Endothelial cell of umbilical vein (primary cell): ENCODE measurements around the gene SCGB1D1. TPM values are rescaled to one million over a fixed set of nuclear protein-coding genes. Genes with fewer than 3 reads are reported as not detected.

ENCODE experiments used
- BruUV-seq: library from RNA; stranded (reverse); fragments of 400-500 nt; replicated peaks from 2 replicates; lab custom pipeline; 2021; lab: Mats Ljungman, UMichigan
- CTCF ChIA-PET: fragments of 300-600, 350-600 bp; sonication (Branson Sonifier 250); formaldehyde crosslinking; loops from one replicate; lab custom pipeline; 2021; ENCODE audit warnings: antibody characterized with exemption, inconsistent platforms; lab: Charles Lee
- POLR2A ChIA-PET: fragments of 300-600, 350-600 bp; sonication (Branson Sonifier 250); formaldehyde crosslinking; loops from one replicate; lab custom pipeline; 2021; ENCODE audit warnings: antibody characterized with exemption, inconsistent platforms; lab: Charles Lee
- DNase-seq: peaks from one replicate; pipeline ENCODE4 v3.0.0-alpha.2; 2011; ENCODE audit warnings: low read depth, low spot score
- FAIRE-seq: peaks from 2 replicates; lab custom pipeline; 2011; peaks lifted over from hg19 to GRCh38; lab: Jason Lieb, UNC
- H2AFZ ChIP-seq: 2 replicates; pipeline ENCODE4 v1.6.0; 2012; ENCODE audit warnings: low read depth, low read length, control low read depth, inconsistent platforms
- H3K27ac ChIP-seq: 2 replicates; pipeline ENCODE4 v1.5.1; 2011; ENCODE audit warnings: low read depth, mild to moderate bottlenecking, control low read depth, low read length, moderate library complexity; ENCODE audit not compliant: insufficient read depth
- H3K27me3 ChIP-seq, 2 experiments: 2 replicates each; pipeline versions ENCODE4 v1.6.0 to v1.6.1; 2011; ENCODE audit warnings: low read length in 2 of 2, mixed read lengths in 1 of 2; ENCODE audit not compliant: control insufficient read depth in 2 of 2, insufficient read depth in 2 of 2
- H3K36me3 ChIP-seq, 2 experiments: 2 replicates in 1 of 2; 3 replicates in 1 of 2; pipeline ENCODE4 v1.5.1; 2011; ENCODE audit warnings: low read length in 2 of 2, mild to moderate bottlenecking in 1 of 2, moderate library complexity in 1 of 2; ENCODE audit not compliant: control insufficient read depth in 2 of 2, insufficient read depth in 2 of 2; ENCODE audit errors: extremely low read depth in 1 of 2
- H3K4me1 ChIP-seq: 3 replicates; pipeline ENCODE4 v1.5.1; 2011; ENCODE audit warnings: mild to moderate bottlenecking, low read length; ENCODE audit not compliant: control insufficient read depth, insufficient read depth; ENCODE audit errors: extremely low read depth
- H3K4me2 ChIP-seq: 2 replicates; pipeline ENCODE4 v1.6.1; 2011; ENCODE audit warnings: low read length, control low read depth, mixed read lengths; ENCODE audit not compliant: insufficient read depth
- H3K4me3 ChIP-seq, 3 experiments: fragments of 200-600 bp in 1 of 3; sonication (generic), shearing (Covaris generic) in 1 of 3; replicated peaks in 1 of 3; 2 replicates each; pipeline ENCODE4 v1.5.1; 2011 to 2016; ENCODE audit warnings: control low read depth in 3 of 3, low read length in 3 of 3, mild to moderate bottlenecking in 2 of 3, inconsistent platforms in 1 of 3, low read depth in 1 of 3, moderate library complexity in 1 of 3; ENCODE audit not compliant: insufficient read depth in 1 of 3
- H3K79me2 ChIP-seq: 2 replicates; pipeline ENCODE4 v1.6.0; 2012; ENCODE audit warnings: low read length, inconsistent platforms; ENCODE audit not compliant: control insufficient read depth, insufficient read depth
- H3K9ac ChIP-seq: replicated peaks from 2 replicates; pipeline ENCODE3; 2011; ENCODE audit warnings: low read length, control low read depth; ENCODE audit not compliant: insufficient read depth; ENCODE audit errors: extremely low read depth
- H3K9me1 ChIP-seq: replicated peaks from 3 replicates; pipeline ENCODE4 v1.6.0; 2011; ENCODE audit warnings: mild to moderate bottlenecking, low read length; ENCODE audit not compliant: control insufficient read depth, insufficient read depth; ENCODE audit errors: extremely low read depth
- H3K9me3 ChIP-seq: replicated peaks from 2 replicates; pipeline ENCODE4 v1.5.1; 2012; ENCODE audit warnings: low read length, inconsistent platforms; ENCODE audit not compliant: control insufficient read depth, insufficient read depth
- H4K20me1 ChIP-seq: replicated peaks from 2 replicates; pipeline ENCODE3; 2011; ENCODE audit warnings: mild to moderate bottlenecking, low read length; ENCODE audit not compliant: control insufficient read depth, insufficient read depth; ENCODE audit errors: extremely low read depth
- EZH2 ChIP-seq: IDR thresholded peaks from 2 replicates; pipeline ENCODE4 v1.6.1; 2012; ENCODE audit warnings: borderline replicate concordance, low read depth, mild to moderate bottlenecking, moderate library complexity, low read length, inconsistent platforms; ENCODE audit not compliant: severe bottlenecking
- FOS ChIP-seq: IDR thresholded peaks from 2 replicates; pipeline ENCODE4 v1.6.1; 2011; ENCODE audit warnings: mild to moderate bottlenecking, low read length, moderate library complexity, borderline replicate concordance; ENCODE audit not compliant: insufficient read depth
- GATA2 ChIP-seq: IDR thresholded peaks from 2 replicates; pipeline ENCODE4 v1.7.0; 2011; ENCODE audit warnings: low read depth, mild to moderate bottlenecking, moderate library complexity, mixed read lengths, low read length; ENCODE audit not compliant: insufficient read length, insufficient read depth
- JUN ChIP-seq: IDR thresholded peaks from 2 replicates; pipeline ENCODE4 v1.6.1; 2011; ENCODE audit warnings: borderline replicate concordance, low read depth; ENCODE audit not compliant: insufficient read length, insufficient read depth
- MYC ChIP-seq: IDR thresholded peaks from one replicate; pipeline ENCODE4 v1.6.1; 2011; ENCODE audit warnings: mild to moderate bottlenecking, low read depth, low read length
- POLR2A ChIP-seq: IDR thresholded peaks from 2 replicates; pipeline ENCODE4 v1.6.1; 2012; ENCODE audit warnings: low read depth, mild to moderate bottlenecking, control low read depth, low read length
- POLR2AphosphoS5 ChIP-seq: IDR thresholded peaks from 2 replicates; pipeline ENCODE4 v1.6.1; 2012; ENCODE audit warnings: low read depth, mild to moderate bottlenecking, control low read depth, low read length, moderate library complexity; ENCODE audit not compliant: insufficient read depth
- dilution Hi-C: fragments of 300-500 bp; cut with MboI; formaldehyde crosslinking; loops from one replicate; pipeline ENCODE4 v1.15.0; 2019; ENCODE audit warnings: low sequenced_read_pairs; ENCODE audit not compliant: extremely low pct_ligation_motif_present
- intact Hi-C: fragments of 100-400 bp; cut with micrococcal nuclease; formaldehyde crosslinking; loops from one replicate; pipeline ENCODE4 v1.10.0; 2022
- polyA plus RNA-seq, 4 experiments: library from polyadenylated mRNA; depleted of rRNA in 3 of 4; stranded (reverse) in 3 of 4; unstranded in 1 of 4; fragments of >200 nt; gene quantifications; 2 replicates each; pipeline versions ENCODE4 v1.2.1 to v1.2.3, GENCODE V29; 2011 to 2012; ENCODE audit warnings: missing spikeins in 1 of 4
- total RNA-seq: library from RNA; stranded (reverse); gene quantifications from 2 replicates; pipeline ENCODE4 v1.2.3, GENCODE V29; 2021
- TF ChIP-seq, protein P1 (sequence below), 2 donors: IDR thresholded peaks; 1 replicate in 1 of 2; 2 replicates in 1 of 2; pipeline ENCODE4 v1.5.1; 2011; ENCODE audit warnings: low read length in 2 of 2, mild to moderate bottlenecking in 2 of 2, moderate library complexity in 2 of 2, control low read depth in 1 of 2, inconsistent platforms in 1 of 2, low read depth in 1 of 2; ENCODE audit not compliant: insufficient read depth in 1 of 2; ENCODE audit errors: extremely low read depth in 1 of 2
- TF ChIP-seq, protein P2 (sequence below): IDR thresholded peaks from 2 replicates; pipeline ENCODE4 v1.6.1; 2011; ENCODE audit not compliant: insufficient read depth, insufficient read length

The SCGB1D1 gene
- total and polyA plus RNA-seq, 2 donors (not counting 3 experiments of a cell fraction or from before 2014, with no cell fraction given), result not detected

DNA sequence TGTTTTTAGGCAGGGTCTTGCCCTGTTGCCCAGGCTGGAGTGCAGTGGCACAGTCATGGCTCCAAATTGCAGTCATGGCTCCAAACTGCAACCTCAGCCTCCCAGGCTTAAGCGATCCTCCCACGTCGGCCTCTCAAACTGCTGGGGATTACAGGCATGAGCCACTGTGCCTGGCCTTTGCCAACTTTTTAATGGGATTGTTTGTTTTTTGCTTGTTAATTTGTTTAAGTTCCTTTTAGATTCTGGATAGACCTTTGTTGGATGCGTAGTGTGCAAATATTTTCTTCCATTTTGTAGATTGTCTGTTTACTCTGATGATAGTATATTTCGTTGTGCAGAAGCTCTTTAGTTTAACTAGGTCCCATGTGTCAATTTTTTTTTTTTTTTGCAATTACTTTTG is 10.0 kb upstream of the SCGB1D1 start:
- Histone ChIP-seq H3K4me1 (no peaks in the 10 kb centered on the region), H3K79me2 (no peaks in the 10 kb centered on the region), H3K27ac (no peak overlapping the region), H3K9me3 (no peaks in the 10 kb centered on the region), H4K20me1 (no peaks in the 10 kb centered on the region), H3K9ac (no peak overlapping the region), H3K36me3 (no peaks in the 10 kb centered on the region), H3K4me2 (no peak overlapping the region), H2AFZ (no peak overlapping the region), H3K27me3 (peaks cover 15 to 27% of the 10 kb centered on the region in 2 experiments), H3K4me3 (no peak overlapping the region), H3K9me1 (no peaks in the 10 kb centered on the region)
- POLR2A ChIA-PET, result no interaction called here
- TF ChIP-seq GATA2 (no peak), POLR2AphosphoS5 (no peak), MYC (no peak), JUN (no peak), EZH2 (no peak), POLR2A (no peak), FOS (no peak)
- TF ChIP-seq, protein P1, sequence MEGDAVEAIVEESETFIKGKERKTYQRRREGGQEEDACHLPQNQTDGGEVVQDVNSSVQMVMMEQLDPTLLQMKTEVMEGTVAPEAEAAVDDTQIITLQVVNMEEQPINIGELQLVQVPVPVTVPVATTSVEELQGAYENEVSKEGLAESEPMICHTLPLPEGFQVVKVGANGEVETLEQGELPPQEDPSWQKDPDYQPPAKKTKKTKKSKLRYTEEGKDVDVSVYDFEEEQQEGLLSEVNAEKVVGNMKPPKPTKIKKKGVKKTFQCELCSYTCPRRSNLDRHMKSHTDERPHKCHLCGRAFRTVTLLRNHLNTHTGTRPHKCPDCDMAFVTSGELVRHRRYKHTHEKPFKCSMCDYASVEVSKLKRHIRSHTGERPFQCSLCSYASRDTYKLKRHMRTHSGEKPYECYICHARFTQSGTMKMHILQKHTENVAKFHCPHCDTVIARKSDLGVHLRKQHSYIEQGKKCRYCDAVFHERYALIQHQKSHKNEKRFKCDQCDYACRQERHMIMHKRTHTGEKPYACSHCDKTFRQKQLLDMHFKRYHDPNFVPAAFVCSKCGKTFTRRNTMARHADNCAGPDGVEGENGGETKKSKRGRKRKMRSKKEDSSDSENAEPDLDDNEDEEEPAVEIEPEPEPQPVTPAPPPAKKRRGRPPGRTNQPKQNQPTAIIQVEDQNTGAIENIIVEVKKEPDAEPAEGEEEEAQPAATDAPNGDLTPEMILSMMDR (IDR thresholded peaks at IDR 0.05; ENCODE audit: extremely low read depth in 1 of 2, insufficient read depth in 1 of 2, low read depth in 1 of 2, low read length in 2 of 2), result no peak
- TF ChIP-seq, protein P2, sequence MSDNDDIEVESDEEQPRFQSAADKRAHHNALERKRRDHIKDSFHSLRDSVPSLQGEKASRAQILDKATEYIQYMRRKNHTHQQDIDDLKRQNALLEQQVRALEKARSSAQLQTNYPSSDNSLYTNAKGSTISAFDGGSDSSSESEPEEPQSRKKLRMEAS, result no peak
- CTCF ChIA-PET, result interaction anchor here (1.5 to 1.9 kb wide), 2 partner anchors 9 to 10 kb away, joined by 4 to 10 read pairs; no protein-coding TSS in a partner anchor
- intact Hi-C loops (no loop called here), dilution Hi-C loops (no loop called here)
- FAIRE-seq (no peak), DNase-seq (no peak)
- BruUV-seq, result no TSS peak
